Tibial artery (tissue), 4 donors: ENCODE measurements around the gene LYSMD3.
A peak's percentile ranks its signal among the peaks of the same experiment; 100 is the strongest.

ENCODE experiments used
- DNase-seq, 2 donors: peaks; one replicate each; pipeline ENCODE4 v3.0.0-alpha.2; 2019
- H3K27ac ChIP-seq, 2 donors: fragments of 200-600 bp; sonication (generic) in 1 of 2; 1 replicate in 1 of 2; 2 replicates in 1 of 2; pipeline ENCODE4 v1.5.1; 2018 to 2019; ENCODE audit warnings: mild to moderate bottlenecking in 1 of 2
- H3K27me3 ChIP-seq, 2 donors: fragments of 200-600 bp; sonication (generic) in 1 of 2; one replicate each; pipeline versions ENCODE4 v1.5.1 to v1.6.0; 2016 to 2019
- H3K36me3 ChIP-seq, 3 donors: fragments of 200-600 bp; sonication (generic) in 2 of 3; one replicate each; pipeline ENCODE4 v1.5.1; 2016 to 2019; ENCODE audit warnings: mild to moderate bottlenecking in 2 of 3
- H3K4me1 ChIP-seq, 4 donors: fragments of 200-600 bp; sonication (generic) in 2 of 4; 1 replicate in 3 of 4; 2 replicates in 1 of 4; pipeline ENCODE4 v1.5.1; 2016 to 2019
- H3K4me3 ChIP-seq, 2 donors: fragments of 200-600 bp; sonication (generic) in 1 of 2; 1 replicate in 1 of 2; 2 replicates in 1 of 2; pipeline ENCODE4 v1.5.1; 2018 to 2019; ENCODE audit warnings: mild to moderate bottlenecking in 2 of 2
- H3K9me3 ChIP-seq, 3 donors: fragments of 200-600 bp; sonication (generic) in 1 of 3; one replicate each; pipeline ENCODE4 v1.5.1; 2016 to 2019
- CTCF ChIP-seq, 2 experiments: fragments of 200-600 bp in 1 of 2; fragments of 450-650 bp in 1 of 2; IDR thresholded peaks; one replicate each; pipeline ENCODE4 v1.5.1; 2017 to 2019; ENCODE audit warnings: antibody characterized with exemption in 2 of 2, mild to moderate bottlenecking in 1 of 2, moderate library complexity in 1 of 2
- intact Hi-C: fragments of 100-400 bp; cut with DNase I; formaldehyde crosslinking; loops from one replicate; pipeline ENCODE4 v1.15.0; 2023; ENCODE audit warnings: low total_unique reads

Gene LYSMD3

GRCh38 chr5:90558344-90559192 is 29.2 kb upstream of the LYSMD3 start, which contains the start of gene ADGRV1:
Gene ADGRV1 (plus strand): TSS chr5:90558797. CDS start chr5:90558896, 99 bp downstream.
- peak in 1 of 2 donors; percentile 60 for DNase-seq
- H3K9me3 ChIP-seq = no peaks in the 10 kb centered on the region
- H3K27me3 ChIP-seq = peaks cover 0 to 44% of the 10 kb centered on the region in 2 donors
- H3K4me1 ChIP-seq = peaks cover 0 to 13% (median 11%) of the 10 kb centered on the region in 4 donors
- TF ChIP-seq CTCF (IDR thresholded peaks at IDR 0.05) = no peak
- peak within 1 kb of the TSS; percentile 24 to 30 for H3K4me3 ChIP-seq
- intact Hi-C loops = no loop called here
- H3K27ac ChIP-seq = no peak within 1 kb of the TSS
- H3K36me3 ChIP-seq = no peaks in the 10 kb centered on the region

GRCh38 chr5:90557871-90558270 is 28.5 kb upstream of the LYSMD3 start:
- peaks cover 0 to 13% (median 11%) of the 10 kb centered on the region in 4 donors for H3K4me1 ChIP-seq
- no peak for DNase-seq
- intact Hi-C loops = no loop called here
- H3K36me3 ChIP-seq = no peaks in the 10 kb centered on the region
- no peak overlapping the region for H3K27ac ChIP-seq
- H3K27me3 ChIP-seq = peaks cover 0 to 44% of the 10 kb centered on the region in 2 donors
- TF ChIP-seq CTCF (IDR thresholded peaks at IDR 0.05) = no peak
- no peaks in the 10 kb centered on the region for H3K9me3 ChIP-seq
- H3K4me3 ChIP-seq = no peak overlapping the region

GRCh38 chr5:90557391-90557790 is 28.0 kb upstream of the LYSMD3 start:
- Histone ChIP-seq H3K4me1 (peaks cover 0 to 13% (median 11%) of the 10 kb centered on the region in 4 donors), H3K27ac (no peak overlapping the region), H3K27me3 (peaks cover 0 to 45% of the 10 kb centered on the region in 2 donors), H3K36me3 (no peaks in the 10 kb centered on the region), H3K9me3 (no peaks in the 10 kb centered on the region), H3K4me3 (no peak overlapping the region)
- intact Hi-C loops = no loop called here
- TF ChIP-seq CTCF (IDR thresholded peaks at IDR 0.05) = no peak
- no peak for DNase-seq

- TF ChIP-seq CTCF (IDR thresholded peaks at IDR 0.05) = no peak
- Histone ChIP-seq H3K4me3 (no peak overlapping the region), H3K27ac (no peak overlapping the region), H3K36me3 (no peaks in the 10 kb centered on the region), H3K27me3 (peaks cover 0 to 42% of the 10 kb centered on the region in 2 donors), H3K9me3 (no peaks in the 10 kb centered on the region), H3K4me1 (peaks cover 0 to 13% (median 11%) of the 10 kb centered on the region in 4 donors)
- intact Hi-C loops = no loop called here
- DNase-seq = no peak
Observed at GRCh38 chr5:90555666-90556065, 26.3 kb upstream of the LYSMD3 start.

GRCh38 chr5:90554358-90555006 is 25.1 kb upstream of the LYSMD3 start:
- Histone ChIP-seq H3K4me1 (peaks cover 0 to 13% (median 11%) of the 10 kb centered on the region in 4 donors), H3K9me3 (no peaks in the 10 kb centered on the region), H3K4me3 (no peak overlapping the region), H3K27ac (no peak overlapping the region), H3K36me3 (no peaks in the 10 kb centered on the region), H3K27me3 (peaks cover 0 to 32% of the 10 kb centered on the region in 2 donors)
- intact Hi-C loops = no loop called here
- DNase-seq = no peak
- TF ChIP-seq CTCF (IDR thresholded peaks at IDR 0.05) = no peak
